Astrocyte (in vitro differentiated cells and primary cell): Measurements from ENCODE around the gene CDKL4. TPM values are rescaled to one million over a fixed set of nuclear protein-coding genes. Genes with fewer than 3 reads are reported as not detected.

Source experiments
- DNase-seq: peaks from one replicate; pipeline ENCODE4 v3.0.0-alpha.2; 2010; ENCODE audit warnings: low read depth
- FAIRE-seq: peaks from 2 replicates; lab custom pipeline; 2011; peaks lifted over from hg19 to GRCh38; lab: Jason Lieb, UNC
- H2AFZ ChIP-seq: 2 replicates; pipeline ENCODE4 v1.6.0; 2012; ENCODE audit warnings: low read depth, low read length, inconsistent platforms
- H3K27ac ChIP-seq: 2 replicates; pipeline ENCODE4 v1.5.1; 2011; ENCODE audit warnings: low read depth, low read length, inconsistent platforms
- H3K27me3 ChIP-seq: 2 replicates; pipeline ENCODE4 v1.6.0; 2011; ENCODE audit warnings: low read length, inconsistent platforms; ENCODE audit not compliant: insufficient read depth
- H3K36me3 ChIP-seq: 2 replicates; pipeline ENCODE4 v1.5.1; 2011; ENCODE audit warnings: low read length, inconsistent platforms; ENCODE audit not compliant: insufficient read depth
- H3K4me1 ChIP-seq: 2 replicates; pipeline ENCODE4 v1.5.1; 2011; ENCODE audit warnings: low read length, inconsistent platforms; ENCODE audit not compliant: insufficient read depth
- H3K4me2 ChIP-seq: 2 replicates; pipeline ENCODE4 v1.6.0; 2012; ENCODE audit warnings: low read length, inconsistent platforms
- H3K4me3 ChIP-seq: 2 replicates; pipeline ENCODE4 v1.5.1; 2011; ENCODE audit warnings: low read depth, mild to moderate bottlenecking, low read length, inconsistent platforms; ENCODE audit not compliant: insufficient read depth
- H3K79me2 ChIP-seq: 2 replicates; pipeline ENCODE4 v1.6.0; 2012; ENCODE audit warnings: mild to moderate bottlenecking, low read length, inconsistent platforms; ENCODE audit not compliant: insufficient read depth
- H3K9ac ChIP-seq: 2 replicates; pipeline ENCODE4 v1.6.0; 2012; ENCODE audit warnings: mild to moderate bottlenecking, low read length, inconsistent platforms
- H3K9me3 ChIP-seq: 2 replicates; pipeline ENCODE4 v1.5.1; 2012; ENCODE audit warnings: low read depth, mild to moderate bottlenecking, low read length, inconsistent platforms; ENCODE audit not compliant: insufficient read depth
- H4K20me1 ChIP-seq: 2 replicates; pipeline ENCODE4 v1.6.0; 2012; ENCODE audit warnings: low read length, inconsistent platforms; ENCODE audit not compliant: insufficient read depth
- H3K27ac Mint-ChIP-seq: one replicate; pipeline ENCODE4 v1.8.0; 2021; ENCODE audit warnings: mild to moderate bottlenecking, mixed read lengths; ENCODE audit not compliant: unreplicated experiment
- H3K27me3 Mint-ChIP-seq: one replicate; pipeline ENCODE4 v1.8.0; 2021; ENCODE audit warnings: low read depth, mixed read lengths; ENCODE audit not compliant: unreplicated experiment
- H3K36me3 Mint-ChIP-seq: one replicate; pipeline ENCODE4 v1.8.0; 2021; ENCODE audit warnings: low read depth, mixed read lengths; ENCODE audit not compliant: unreplicated experiment
- H3K4me1 Mint-ChIP-seq: one replicate; pipeline ENCODE4 v1.8.0; 2021; ENCODE audit warnings: low read depth, mixed read lengths; ENCODE audit not compliant: unreplicated experiment
- H3K4me3 Mint-ChIP-seq: one replicate; pipeline ENCODE4 v1.8.0; 2021; ENCODE audit warnings: mild to moderate bottlenecking, moderate library complexity, mixed read lengths; ENCODE audit not compliant: unreplicated experiment
- H3K9me3 Mint-ChIP-seq: one replicate; pipeline ENCODE4 v1.8.0; 2021; ENCODE audit warnings: mild to moderate bottlenecking, mixed read lengths; ENCODE audit not compliant: unreplicated experiment
- EZH2 ChIP-seq: IDR thresholded peaks from 2 replicates; pipeline ENCODE4 v1.6.1; 2012; ENCODE audit warnings: mild to moderate bottlenecking, low read length, inconsistent platforms; ENCODE audit not compliant: insufficient read depth
- total RNA-seq: library from RNA; stranded (reverse); gene quantifications from 2 replicates; pipeline ENCODE4 v1.2.1, GENCODE V29; 2021
- TF ChIP-seq, protein P1 (sequence below): IDR thresholded peaks from 2 replicates; pipeline ENCODE4 v1.5.1; 2011; ENCODE audit warnings: low read depth, mild to moderate bottlenecking, inconsistent platforms, low read length, moderate library complexity; ENCODE audit not compliant: insufficient read depth

CDKL4 gene
- total RNA-seq, 1 donor from 2014 or later: 1.4 TPM

DNA sequence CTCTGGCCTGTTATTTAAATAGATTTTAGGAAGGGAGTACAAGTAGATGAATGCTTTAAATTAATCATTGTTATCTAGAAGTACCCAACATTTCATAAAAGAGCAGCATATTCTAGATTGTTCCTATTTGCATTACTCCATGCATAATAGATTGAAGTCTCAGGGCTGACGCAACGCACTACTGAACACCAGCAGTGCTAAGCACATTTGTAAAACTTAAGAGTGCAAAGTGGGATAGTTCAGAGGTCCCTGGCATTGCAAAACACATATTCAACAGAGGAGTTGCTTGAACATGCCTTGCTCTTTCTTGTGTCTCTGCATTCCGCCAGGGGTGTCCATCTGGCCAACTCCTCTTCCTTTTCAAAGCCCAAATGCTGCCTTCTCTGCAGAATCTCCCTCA, 22.3 kb downstream of the CDKL4 start:
- FAIRE-seq (no peak), DNase-seq (no peak)
- H3K4me1 ChIP-seq: no peaks in the 10 kb centered on the region
- H3K27me3 Mint-ChIP-seq: no peaks in the 10 kb centered on the region
- H3K4me3 Mint-ChIP-seq: no peak overlapping the region
- no peaks in the 10 kb centered on the region for H3K9me3 Mint-ChIP-seq
- H4K20me1 ChIP-seq: no peaks in the 10 kb centered on the region
- no peak overlapping the region for H3K9ac ChIP-seq
- no peaks in the 10 kb centered on the region for H3K9me3 ChIP-seq
- no peak overlapping the region for H3K27ac ChIP-seq
- H3K4me2 ChIP-seq: no peak overlapping the region
- H3K4me3 ChIP-seq: no peak overlapping the region
- H2AFZ ChIP-seq: no peak overlapping the region
- no peaks in the 10 kb centered on the region for H3K79me2 ChIP-seq
- no peaks in the 10 kb centered on the region for H3K4me1 Mint-ChIP-seq
- H3K36me3 ChIP-seq: no peaks in the 10 kb centered on the region
- H3K36me3 Mint-ChIP-seq: no peaks in the 10 kb centered on the region
- TF ChIP-seq, protein P1, sequence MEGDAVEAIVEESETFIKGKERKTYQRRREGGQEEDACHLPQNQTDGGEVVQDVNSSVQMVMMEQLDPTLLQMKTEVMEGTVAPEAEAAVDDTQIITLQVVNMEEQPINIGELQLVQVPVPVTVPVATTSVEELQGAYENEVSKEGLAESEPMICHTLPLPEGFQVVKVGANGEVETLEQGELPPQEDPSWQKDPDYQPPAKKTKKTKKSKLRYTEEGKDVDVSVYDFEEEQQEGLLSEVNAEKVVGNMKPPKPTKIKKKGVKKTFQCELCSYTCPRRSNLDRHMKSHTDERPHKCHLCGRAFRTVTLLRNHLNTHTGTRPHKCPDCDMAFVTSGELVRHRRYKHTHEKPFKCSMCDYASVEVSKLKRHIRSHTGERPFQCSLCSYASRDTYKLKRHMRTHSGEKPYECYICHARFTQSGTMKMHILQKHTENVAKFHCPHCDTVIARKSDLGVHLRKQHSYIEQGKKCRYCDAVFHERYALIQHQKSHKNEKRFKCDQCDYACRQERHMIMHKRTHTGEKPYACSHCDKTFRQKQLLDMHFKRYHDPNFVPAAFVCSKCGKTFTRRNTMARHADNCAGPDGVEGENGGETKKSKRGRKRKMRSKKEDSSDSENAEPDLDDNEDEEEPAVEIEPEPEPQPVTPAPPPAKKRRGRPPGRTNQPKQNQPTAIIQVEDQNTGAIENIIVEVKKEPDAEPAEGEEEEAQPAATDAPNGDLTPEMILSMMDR: no peak
- no peak for TF ChIP-seq EZH2
- H3K27ac Mint-ChIP-seq: no peak overlapping the region
- H3K27me3 ChIP-seq: no peaks in the 10 kb centered on the region

DNA sequence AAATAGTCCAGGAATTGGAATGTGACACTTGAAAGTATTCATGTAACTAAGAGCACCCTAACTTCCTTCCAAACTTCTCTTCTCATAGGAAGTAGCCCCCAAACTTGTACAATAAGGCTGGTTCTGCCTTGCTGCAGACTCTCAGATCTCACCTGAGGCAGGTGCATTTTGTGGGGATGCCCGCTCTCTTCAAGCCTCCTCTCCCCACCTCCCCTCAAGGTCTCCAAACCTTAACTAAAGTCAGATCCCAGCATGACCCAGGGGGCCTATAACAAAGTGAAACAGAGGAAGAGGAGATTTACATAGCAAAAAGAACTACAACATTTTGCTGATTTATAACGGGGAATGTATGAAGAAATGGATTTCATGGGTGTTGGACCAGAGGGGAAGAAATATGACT, 23.6 kb downstream of the CDKL4 start:
- Histone ChIP-seq H3K36me3 (no peaks in the 10 kb centered on the region), H3K4me1 (no peaks in the 10 kb centered on the region), H2AFZ (no peak overlapping the region), H3K9me3 (no peaks in the 10 kb centered on the region), H3K4me2 (no peak overlapping the region), H4K20me1 (no peaks in the 10 kb centered on the region), H3K9ac (no peak overlapping the region), H3K27me3 (no peaks in the 10 kb centered on the region), H3K27ac (no peak overlapping the region), H3K4me3 (no peak overlapping the region), H3K79me2 (no peaks in the 10 kb centered on the region)
- no peak for DNase-seq
- H3K27me3 Mint-ChIP-seq: no peaks in the 10 kb centered on the region
- TF ChIP-seq EZH2: no peak
- TF ChIP-seq, protein P1: no peak
- no peak overlapping the region for H3K27ac Mint-ChIP-seq
- no peak overlapping the region for H3K4me3 Mint-ChIP-seq
- H3K36me3 Mint-ChIP-seq: no peaks in the 10 kb centered on the region
- H3K9me3 Mint-ChIP-seq: no peaks in the 10 kb centered on the region
- no peaks in the 10 kb centered on the region for H3K4me1 Mint-ChIP-seq
- FAIRE-seq: no peak

DNA sequence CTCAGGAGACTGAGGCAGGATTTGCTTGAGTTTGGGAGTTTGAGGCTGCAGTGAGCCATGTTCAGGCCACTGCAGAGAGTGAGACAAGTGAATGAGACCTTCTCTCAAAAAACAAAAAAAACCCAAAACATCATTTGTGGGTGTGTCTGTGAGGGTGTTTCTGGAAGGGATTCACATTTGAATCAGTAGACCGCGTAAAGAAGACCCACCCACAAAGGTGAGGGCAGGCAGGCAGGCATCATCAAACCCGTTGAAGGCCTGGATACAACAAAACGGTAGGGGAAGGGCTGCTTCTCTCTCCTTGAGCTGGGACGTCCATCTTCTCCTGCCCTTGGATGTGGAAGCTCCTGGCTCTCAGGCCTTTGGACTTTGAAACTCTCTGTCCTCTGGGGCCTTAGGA, 25.4 kb downstream of the CDKL4 start:
- Mint-ChIP-seq H3K4me1 (no peaks in the 10 kb centered on the region), H3K27ac (no peak overlapping the region), H3K36me3 (no peaks in the 10 kb centered on the region), H3K4me3 (no peak overlapping the region), H3K9me3 (no peaks in the 10 kb centered on the region), H3K27me3 (no peaks in the 10 kb centered on the region)
- Histone ChIP-seq H3K27me3 (no peaks in the 10 kb centered on the region), H3K79me2 (no peaks in the 10 kb centered on the region), H3K4me3 (no peak overlapping the region), H3K9ac (no peak overlapping the region), H3K4me1 (no peaks in the 10 kb centered on the region), H3K4me2 (no peak overlapping the region), H2AFZ (no peak overlapping the region), H3K27ac (no peak overlapping the region), H3K9me3 (no peaks in the 10 kb centered on the region), H3K36me3 (no peaks in the 10 kb centered on the region), H4K20me1 (no peaks in the 10 kb centered on the region)
- DNase-seq (no peak), FAIRE-seq (no peak)
- no peak for TF ChIP-seq EZH2
- TF ChIP-seq, protein P1: no peak
